ENCODE measurements around the gene YJEFN3. TPM values are rescaled to one million over a fixed set of nuclear protein-coding genes. Genes with fewer than 3 reads are reported as not detected.

The YJEFN3 gene
- total and polyA plus RNA-seq, 2 donors from 2014 or later: 3.1 to 3.7 TPM

- intact Hi-C loops (cut with DNase I): no loop called here
- Histone ChIP-seq H3K36me3 (ENCODE audit: control insufficient read depth in 2 of 3, insufficient read depth in 3 of 3, low read length in 3 of 3) (peaks cover 0 to 2% (median 0%) of the 10 kb centered on the region in 3 donors), H3K4me1 (ENCODE audit: control insufficient read depth in 2 of 3, insufficient read depth in 2 of 3, low read depth in 1 of 3, low read length in 3 of 3) (peaks cover 0 to 9% (median 6%) of the 10 kb centered on the region in 3 donors), H3K27me3 (ENCODE audit: control insufficient read depth, insufficient read depth, low read length) (no peaks in the 10 kb centered on the region), H3K4me3 (ENCODE audit: low read length in 3 of 3) (peak overlapping the region in 1 of 3 donors; percentile 35), H3K9me3 (ENCODE audit: control insufficient read depth in 2 of 3, insufficient read depth in 1 of 3, low read length in 3 of 3) (no peaks in the 10 kb centered on the region), H3K27ac (ENCODE audit: low read depth in 2 of 2, low read length in 2 of 2) (no peak overlapping the region), H3K9ac (ENCODE audit: low read length in 3 of 3) (no peak overlapping the region)
- FAIRE-seq: no peak
- DNase-seq: peak; percentile 76 to 93 (median 91)
- TF ChIP-seq, protein P1, sequence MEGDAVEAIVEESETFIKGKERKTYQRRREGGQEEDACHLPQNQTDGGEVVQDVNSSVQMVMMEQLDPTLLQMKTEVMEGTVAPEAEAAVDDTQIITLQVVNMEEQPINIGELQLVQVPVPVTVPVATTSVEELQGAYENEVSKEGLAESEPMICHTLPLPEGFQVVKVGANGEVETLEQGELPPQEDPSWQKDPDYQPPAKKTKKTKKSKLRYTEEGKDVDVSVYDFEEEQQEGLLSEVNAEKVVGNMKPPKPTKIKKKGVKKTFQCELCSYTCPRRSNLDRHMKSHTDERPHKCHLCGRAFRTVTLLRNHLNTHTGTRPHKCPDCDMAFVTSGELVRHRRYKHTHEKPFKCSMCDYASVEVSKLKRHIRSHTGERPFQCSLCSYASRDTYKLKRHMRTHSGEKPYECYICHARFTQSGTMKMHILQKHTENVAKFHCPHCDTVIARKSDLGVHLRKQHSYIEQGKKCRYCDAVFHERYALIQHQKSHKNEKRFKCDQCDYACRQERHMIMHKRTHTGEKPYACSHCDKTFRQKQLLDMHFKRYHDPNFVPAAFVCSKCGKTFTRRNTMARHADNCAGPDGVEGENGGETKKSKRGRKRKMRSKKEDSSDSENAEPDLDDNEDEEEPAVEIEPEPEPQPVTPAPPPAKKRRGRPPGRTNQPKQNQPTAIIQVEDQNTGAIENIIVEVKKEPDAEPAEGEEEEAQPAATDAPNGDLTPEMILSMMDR (IDR thresholded peaks at IDR 0.05; ENCODE audit: borderline replicate concordance, extremely low read depth, insufficient read depth): no peak
Observed at GRCh38 chr19:19514215-19514657, 14.5 kb upstream of the YJEFN3 start.

- Histone ChIP-seq H3K4me1 (ENCODE audit: control insufficient read depth in 2 of 3, insufficient read depth in 2 of 3, low read depth in 1 of 3, low read length in 3 of 3) (peaks cover 0 to 9% (median 8%) of the 10 kb centered on the region in 3 donors), H3K4me3 (ENCODE audit: low read length in 3 of 3) (peak within 1 kb of the TSS; percentile 95 to 97 (median 95)), H3K9ac (ENCODE audit: low read length in 3 of 3) (peak within 1 kb of the TSS; percentile 90 to 99 (median 92)), H3K9me3 (ENCODE audit: control insufficient read depth in 2 of 3, insufficient read depth in 1 of 3, low read length in 3 of 3) (no peaks in the 10 kb centered on the region), H3K36me3 (ENCODE audit: control insufficient read depth in 2 of 3, insufficient read depth in 3 of 3, low read length in 3 of 3) (peaks cover 0 to 5% (median 2%) of the 10 kb centered on the region in 3 donors), H3K27ac (ENCODE audit: low read depth in 2 of 2, low read length in 2 of 2) (peak within 1 kb of the TSS; percentile 32 to 83), H3K27me3 (ENCODE audit: control insufficient read depth, insufficient read depth, low read length) (no peaks in the 10 kb centered on the region)
- TF ChIP-seq, protein P1 (IDR thresholded peaks at IDR 0.05; ENCODE audit: borderline replicate concordance, extremely low read depth, insufficient read depth): no peak
- FAIRE-seq (no peak), DNase-seq (peak in 2 of 5 donors; percentile 76 to 85)
- intact Hi-C loops (cut with DNase I): no loop called here
Observed at GRCh38 chr19:19514881-19515641, 13.7 kb upstream of the YJEFN3 start, which contains the start of gene TSSK6. Gene TSSK6 (minus strand): TSS chr19:19515548. CDS start chr19:19515427, 121 bp downstream.

DNA sequence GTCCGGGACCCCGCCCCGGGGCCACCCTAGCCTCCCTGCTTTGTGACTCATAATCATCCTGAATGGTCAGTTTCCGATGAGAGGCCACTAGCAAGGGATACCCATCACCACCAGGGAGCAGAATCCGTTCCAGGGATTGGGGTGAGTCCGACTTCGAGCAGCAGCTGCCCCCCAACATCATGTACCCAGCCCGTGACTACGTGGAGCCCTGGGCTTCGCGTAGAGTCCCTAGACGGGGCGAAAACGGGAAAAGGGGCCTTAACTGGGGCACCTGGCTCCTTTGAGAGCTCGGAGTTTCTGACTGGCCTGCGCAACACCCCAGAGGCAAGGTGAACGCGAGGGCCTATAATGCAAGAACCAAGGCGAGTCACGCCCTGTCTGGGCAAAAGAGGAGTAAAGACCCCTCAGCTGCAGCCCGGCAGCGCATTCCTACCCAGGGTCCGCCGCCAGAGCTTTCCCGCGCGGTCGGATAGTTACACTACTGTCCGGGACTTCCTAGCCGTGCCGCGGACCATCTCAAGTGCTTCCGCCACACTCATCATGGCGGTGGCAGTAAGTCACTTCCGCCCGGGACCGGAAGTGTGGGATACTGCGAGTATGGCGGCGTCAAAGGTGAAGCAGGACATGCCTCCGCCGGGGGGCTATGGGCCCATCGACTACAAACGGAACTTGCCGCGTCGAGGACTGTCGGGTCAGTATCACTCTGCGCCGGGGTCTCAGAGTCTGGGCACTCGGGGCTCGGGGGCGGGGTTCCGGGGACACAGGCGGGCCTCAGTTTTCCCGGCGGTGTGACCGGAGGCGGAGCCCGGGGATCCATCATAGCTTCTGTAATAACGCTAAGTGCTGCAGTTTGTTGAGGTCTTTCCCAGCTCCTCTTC is 12.8 kb upstream of the YJEFN3 start, which contains the start of gene NDUFA13:
NDUFA13 (plus strand) TSS at position 584 of the 878 bp plus-strand sequence; CDS start at position 598, 14 bp downstream.
- intact Hi-C loops (cut with DNase I): no loop called here
- peak within 1 kb of the TSS; percentile 90 to 99 (median 92) for H3K9ac ChIP-seq (ENCODE audit: low read length in 3 of 3)
- no peaks in the 10 kb centered on the region for H3K27me3 ChIP-seq (ENCODE audit: control insufficient read depth, insufficient read depth, low read length)
- TF ChIP-seq, protein P1 (IDR thresholded peaks at IDR 0.05; ENCODE audit: borderline replicate concordance, extremely low read depth, insufficient read depth): no peak
- H3K27ac ChIP-seq (ENCODE audit: low read depth in 2 of 2, low read length in 2 of 2): peak within 1 kb of the TSS; percentile 32 to 83
- peaks cover 0 to 5% (median 2%) of the 10 kb centered on the region in 3 donors for H3K36me3 ChIP-seq (ENCODE audit: control insufficient read depth in 2 of 3, insufficient read depth in 3 of 3, low read length in 3 of 3)
- H3K4me3 ChIP-seq (ENCODE audit: low read length in 3 of 3): peak within 1 kb of the TSS; percentile 95 to 97 (median 95)
- no peak for FAIRE-seq
- peak; percentile 95 to 98 (median 96) for DNase-seq
- H3K4me1 ChIP-seq (ENCODE audit: control insufficient read depth in 2 of 3, insufficient read depth in 2 of 3, low read depth in 1 of 3, low read length in 3 of 3): peaks cover 0 to 9% (median 8%) of the 10 kb centered on the region in 3 donors
- no peaks in the 10 kb centered on the region for H3K9me3 ChIP-seq (ENCODE audit: control insufficient read depth in 2 of 3, insufficient read depth in 1 of 3, low read length in 3 of 3)
